ENCODE results near the gene GLT6D1. TPM values are rescaled to one million over a fixed set of nuclear protein-coding genes. Genes with fewer than 3 reads are reported as not detected.

Gene GLT6D1
- total RNA-seq, 1 donor from 2014 or later, result not detected

DNA sequence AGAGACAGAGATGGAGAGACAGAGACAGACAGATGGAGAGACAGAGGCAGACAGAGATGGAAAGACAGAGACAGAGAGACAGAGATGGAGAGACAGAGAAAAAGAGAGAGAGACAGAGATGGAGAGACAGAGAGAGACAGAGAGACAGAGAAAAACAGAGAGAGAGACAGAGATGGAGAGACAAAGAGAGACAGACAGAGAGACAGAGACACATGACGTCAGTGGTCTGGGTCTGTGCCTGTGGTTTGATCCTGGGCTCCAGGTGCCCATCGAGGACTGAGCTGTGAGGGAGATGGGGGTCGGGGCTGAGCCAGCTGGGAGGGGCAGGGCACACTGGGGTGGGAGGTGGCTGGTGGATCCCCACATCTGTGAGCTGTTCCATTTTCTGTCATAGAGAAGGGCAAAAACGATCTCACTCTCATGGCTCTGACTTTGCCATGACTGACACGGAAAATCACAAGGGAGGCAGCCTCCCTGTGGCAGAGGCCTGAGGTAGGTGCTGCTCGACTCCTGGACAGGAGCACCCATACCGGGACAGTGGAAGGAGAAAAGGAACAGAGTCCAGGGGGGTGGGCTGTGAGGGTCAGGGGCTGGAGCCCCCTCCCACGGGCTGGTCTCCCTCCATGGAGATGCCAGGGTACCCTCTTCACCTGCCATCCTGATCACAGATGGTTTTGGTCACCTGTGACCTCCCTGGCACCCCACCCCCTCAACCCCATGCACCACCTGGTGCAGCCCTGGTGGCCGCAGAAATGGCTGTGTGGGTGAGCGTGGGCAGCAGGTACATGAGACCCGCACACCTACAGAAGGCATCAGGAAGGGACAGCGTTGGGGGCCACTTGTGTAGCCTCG lies 28.8 kb downstream of the GLT6D1 start:
- DNase-seq (ENCODE audit: low read depth), result no peak
- Histone ChIP-seq H3K36me3 (ENCODE audit: control insufficient read depth, insufficient read depth, low read length) (no peaks in the 10 kb centered on the region), H3K27me3 (ENCODE audit: control insufficient read depth, insufficient read depth, low read length) (peaks cover 6% of the 10 kb centered on the region), H3K4me3 (ENCODE audit: low read depth, low read length) (no peak overlapping the region)
- no peak for TF ChIP-seq CTCF (IDR thresholded peaks at IDR 0.05; ENCODE audit: insufficient read depth, low read length, poor library complexity, severe bottlenecking)

GRCh38 chr9:135609366-135609955 lies 29.9 kb downstream of the GLT6D1 start:
- peaks cover 4% of the 10 kb centered on the region for H3K27me3 ChIP-seq (ENCODE audit: control insufficient read depth, insufficient read depth, low read length)
- no peak for DNase-seq (ENCODE audit: low read depth)
- H3K4me3 ChIP-seq (ENCODE audit: low read depth, low read length), result no peak overlapping the region
- no peaks in the 10 kb centered on the region for H3K36me3 ChIP-seq (ENCODE audit: control insufficient read depth, insufficient read depth, low read length)
- no peak for TF ChIP-seq CTCF (IDR thresholded peaks at IDR 0.05; ENCODE audit: insufficient read depth, low read length, poor library complexity, severe bottlenecking)

DNA sequence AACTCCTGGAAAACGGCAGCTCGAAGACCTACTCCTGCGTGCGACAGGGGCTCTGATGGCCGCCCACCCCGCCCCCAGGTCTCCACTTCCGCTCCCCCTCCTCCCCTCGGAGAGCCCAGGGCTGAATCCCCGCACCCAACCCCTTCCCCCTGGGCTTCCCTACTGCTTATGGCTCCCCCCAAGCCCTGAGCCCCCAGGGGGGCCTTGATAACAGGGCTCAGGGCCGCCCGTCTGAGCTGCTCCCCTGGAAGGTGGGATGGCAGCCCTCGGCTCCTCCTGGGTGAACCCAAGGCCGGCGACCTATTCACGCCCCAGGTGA lies 30.4 kb downstream of the GLT6D1 start:
- no peak for TF ChIP-seq CTCF (IDR thresholded peaks at IDR 0.05; ENCODE audit: insufficient read depth, low read length, poor library complexity, severe bottlenecking)
- no peak for DNase-seq (ENCODE audit: low read depth)
- Histone ChIP-seq H3K4me3 (ENCODE audit: low read depth, low read length) (no peak overlapping the region), H3K27me3 (ENCODE audit: control insufficient read depth, insufficient read depth, low read length) (peaks cover 7% of the 10 kb centered on the region), H3K36me3 (ENCODE audit: control insufficient read depth, insufficient read depth, low read length) (no peaks in the 10 kb centered on the region)

DNA sequence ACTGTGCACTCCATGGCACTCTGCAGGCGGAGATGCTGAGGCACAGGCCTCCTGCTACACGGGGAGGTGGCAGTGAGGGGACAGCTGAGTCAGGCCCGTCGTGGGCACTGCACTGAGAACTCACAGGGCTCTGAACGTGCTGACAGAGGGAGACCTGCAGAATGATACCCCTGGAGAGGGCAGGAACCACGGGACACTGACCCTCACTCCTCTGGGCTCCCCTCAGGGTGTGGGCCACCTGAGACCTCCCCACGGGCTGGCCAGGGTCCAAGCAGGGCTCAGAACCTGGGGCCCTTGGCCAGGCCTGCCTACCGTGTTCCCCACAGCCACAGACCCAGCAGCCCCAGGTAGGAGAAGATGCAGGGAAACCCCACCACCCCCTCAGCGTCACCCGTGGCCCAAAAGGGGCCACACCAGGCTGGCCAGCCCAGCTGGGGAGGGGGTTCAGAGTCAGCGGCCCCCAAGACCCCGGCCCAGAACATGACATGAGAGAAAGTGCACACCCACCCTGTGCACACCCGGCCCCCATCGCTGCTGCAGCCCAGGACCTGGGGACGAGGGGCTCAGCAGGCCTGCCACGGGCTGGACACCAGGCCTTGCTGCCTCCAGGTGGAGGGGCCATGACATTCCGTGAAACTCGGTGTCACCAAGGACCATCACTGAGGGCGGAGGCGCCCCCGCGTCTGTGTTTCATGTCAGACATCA lies 30.9 kb downstream of the GLT6D1 start:
- DNase-seq (ENCODE audit: low read depth), result no peak
- no peak for TF ChIP-seq CTCF (IDR thresholded peaks at IDR 0.05; ENCODE audit: insufficient read depth, low read length, poor library complexity, severe bottlenecking)
- Histone ChIP-seq H3K4me3 (ENCODE audit: low read depth, low read length) (no peak overlapping the region), H3K36me3 (ENCODE audit: control insufficient read depth, insufficient read depth, low read length) (no peaks in the 10 kb centered on the region), H3K27me3 (ENCODE audit: control insufficient read depth, insufficient read depth, low read length) (peaks cover 7% of the 10 kb centered on the region)

GRCh38 chr9:135607401-135608293 lies 31.7 kb downstream of the GLT6D1 start:
- TF ChIP-seq CTCF (IDR thresholded peaks at IDR 0.05; ENCODE audit: insufficient read depth, low read length, poor library complexity, severe bottlenecking), result no peak
- peaks cover 7% of the 10 kb centered on the region for H3K27me3 ChIP-seq (ENCODE audit: control insufficient read depth, insufficient read depth, low read length)
- H3K36me3 ChIP-seq (ENCODE audit: control insufficient read depth, insufficient read depth, low read length), result no peaks in the 10 kb centered on the region
- no peak for DNase-seq (ENCODE audit: low read depth)
- no peak overlapping the region for H3K4me3 ChIP-seq (ENCODE audit: low read depth, low read length)

Measured in kidney epithelial cell (primary cell).